Retinal pigment epithelial cell (primary cell): ENCODE results near the gene PCNX1.

Experiments
- DNase-seq: peaks from one replicate; pipeline ENCODE4 v3.0.0-alpha.2; 2010; ENCODE audit warnings: low read depth
- H3K4me3 ChIP-seq: 2 replicates; pipeline ENCODE4 v1.5.1; 2011; ENCODE audit warnings: mild to moderate bottlenecking, low read length, control low read depth, moderate library complexity
- CTCF ChIP-seq: conservative IDR thresholded peaks from 2 replicates; pipeline ENCODE4 v1.5.1; 2011; ENCODE audit warnings: low read depth, low read length, control low read depth, inconsistent platforms

PCNX1 gene

GRCh38 chr14:71071042-71071441, 163.8 kb downstream of the PCNX1 start:
- DNase-seq, result no peak
- no peak overlapping the region for H3K4me3 ChIP-seq
- no peak for TF ChIP-seq CTCF

- no peak overlapping the region for H3K4me3 ChIP-seq
- no peak for TF ChIP-seq CTCF
- no peak for DNase-seq
Observed at GRCh38 chr14:71076462-71077092, 169.3 kb downstream of the PCNX1 start.

- no peak for TF ChIP-seq CTCF
- DNase-seq, result no peak
- no peak overlapping the region for H3K4me3 ChIP-seq
Observed at GRCh38 chr14:71078500-71078899, 171.2 kb downstream of the PCNX1 start.

GRCh38 chr14:71086567-71086966, 179.3 kb downstream of the PCNX1 start:
- no peak for DNase-seq
- no peak overlapping the region for H3K4me3 ChIP-seq
- no peak for TF ChIP-seq CTCF

GRCh38 chr14:71089971-71090370, 182.7 kb downstream of the PCNX1 start:
- DNase-seq, result peak; percentile 42
- no peak overlapping the region for H3K4me3 ChIP-seq
- no peak for TF ChIP-seq CTCF

- TF ChIP-seq CTCF, result no peak
- no peak overlapping the region for H3K4me3 ChIP-seq
- no peak for DNase-seq
Observed at GRCh38 chr14:71094722-71095121, 187.5 kb downstream of the PCNX1 start.

- no peak for TF ChIP-seq CTCF
- DNase-seq, result no peak
- no peak overlapping the region for H3K4me3 ChIP-seq
Observed at GRCh38 chr14:71096947-71097346, 189.7 kb downstream of the PCNX1 start.
